Pulmonary artery endothelial cell (primary cell): ENCODE data around the gene TMPRSS4. TPM values are rescaled to one million over a fixed set of nuclear protein-coding genes. Genes with fewer than 3 reads are reported as not detected.

Experiments used
- total RNA-seq: library from RNA; depleted of rRNA; stranded (reverse); fragments of >200 nt; gene quantifications from 2 replicates; pipeline ENCODE4 v1.2.3, GENCODE V29; 2014

Gene TMPRSS4
- total RNA-seq, 1 donor from 2014 or later: not detected

Other genes starting within 250 kb of the TMPRSS4 start
- gene FXYD6, start 200.4 kb upstream of the TMPRSS4 start, total RNA-seq: 0.07 and 0.26 TPM in 2 replicates
- gene TMPRSS13, start 147.7 kb upstream of the TMPRSS4 start, total RNA-seq: not detected in 2 replicates
- gene IL10RA, start 90.7 kb upstream of the TMPRSS4 start, total RNA-seq: under 0.01 TPM in 1 of 2 replicates, not detected in the other
- not detected in 2 replicates for gene SMIM35, start 9.9 kb downstream of the TMPRSS4 start, total RNA-seq
- 0.13 and 0.21 TPM in 2 replicates for gene SCN4B, start 75.7 kb downstream of the TMPRSS4 start, total RNA-seq
- gene SCN2B, start 99.6 kb downstream of the TMPRSS4 start, total RNA-seq: not detected in 2 replicates
- gene JAML, start 147.9 kb downstream of the TMPRSS4 start, total RNA-seq: 0.13 and 0.35 TPM in 2 replicates
- 11.5 and 14.2 TPM in 2 replicates for gene MPZL3, start 175.3 kb downstream of the TMPRSS4 start, total RNA-seq
- gene MPZL2, start 187.2 kb downstream of the TMPRSS4 start, total RNA-seq: 116 and 148 TPM in 2 replicates
- not detected in 2 replicates for gene CD3E, start 227.7 kb downstream of the TMPRSS4 start, total RNA-seq